ENCODE results near the gene CPNE2.

GRCh38 chr16:57092786-57093411, 516 bp downstream of the CPNE2 start:
- TF ChIP-seq POLR2A (IDR thresholded peaks at IDR 0.05): no peak
- TF ChIP-seq CTCF (IDR thresholded peaks at IDR 0.05): peak in 3 of 4 experiments; percentile 46 to 80 (median 48)
- TF ChIP-seq EP300 (IDR thresholded peaks at IDR 0.05): no peak
- no peak for TF ChIP-seq POLR2AphosphoS5 (IDR thresholded peaks at IDR 0.05)
